ENCODE results near the gene STXBP6. TPM values are rescaled to one million over a fixed set of nuclear protein-coding genes. Genes with fewer than 3 reads are reported as not detected.
A peak's percentile ranks its signal among the peaks of the same experiment; 100 is the strongest.

STXBP6 gene
- total and polyA plus RNA-seq, 2 of the 13 experiments (the other 11 are each of a cell fraction or from before 2014, with no cell fraction given) = 35.3 to 42.8 TPM

GRCh38 chr14:24874514-24875202 lies 175.3 kb downstream of the STXBP6 start (continued):
- no peak for TF ChIP-seq ZBTB49 (CRISPR knock-in tag; IDR thresholded peaks at IDR 0.05; ENCODE audit: borderline replicate concordance)
- no peak for TF ChIP-seq ZNF639 (CRISPR knock-in tag; conservative IDR thresholded peaks at IDR 0.05)
- no peak for TF ChIP-seq PREB (CRISPR knock-in tag; IDR thresholded peaks at IDR 0.05)
- TF ChIP-seq HNRNPUL1 (IDR thresholded peaks at IDR 0.05; ENCODE audit: low read depth, low read length) = no peak
- no peak for TF ChIP-seq MXD4 (CRISPR knock-in tag; IDR thresholded peaks at IDR 0.05)
- no peak for TF ChIP-seq ZNF207 (IDR thresholded peaks at IDR 0.05; ENCODE audit: borderline replicate concordance)
- TF ChIP-seq ZFP62 (CRISPR knock-in tag; IDR thresholded peaks at IDR 0.05) = no peak
- peak; percentile 44 for TF ChIP-seq SMC3 (IDR thresholded peaks at IDR 0.05; ENCODE audit: low read length)
- no peak for TF ChIP-seq CENPT (CRISPR knock-in tag; IDR thresholded peaks at IDR 0.05; ENCODE audit: low read depth)
- TF ChIP-seq IRF1 (CRISPR knock-in tag; IDR thresholded peaks at IDR 0.05; ENCODE audit: low read depth) = no peak
- no peak for TF ChIP-seq ARNTL (CRISPR knock-in tag; IDR thresholded peaks at IDR 0.05)
- TF ChIP-seq PHF20 (CRISPR knock-in tag; IDR thresholded peaks at IDR 0.05) = peak; percentile 19; the same call in 1 of the 2 replicates
- no peak for TF ChIP-seq ATAD3A (CRISPR knock-in tag; IDR thresholded peaks at IDR 0.05)
- TF ChIP-seq PLSCR1 (CRISPR knock-in tag; IDR thresholded peaks at IDR 0.05; ENCODE audit: borderline replicate concordance) = no peak
- TF ChIP-seq PRMT3 (CRISPR knock-in tag; IDR thresholded peaks at IDR 0.05; ENCODE audit: borderline replicate concordance, low read depth) = no peak
- TF ChIP-seq ZBTB34 (CRISPR knock-in tag; IDR thresholded peaks at IDR 0.05) = no peak
- TF ChIP-seq DBP (CRISPR knock-in tag; IDR thresholded peaks at IDR 0.05; ENCODE audit: not compliant biosample characterization) = no peak

Data from HepG2 (cell line).